GM23248 (cell line): ENCODE data around the gene C9orf72.

Experiments used
- EZH2 ChIP-seq: fragments of 200-600 bp; sonication (generic); IDR thresholded peaks from 2 replicates; pipeline ENCODE4 v1.6.1; 2018; ENCODE audit warnings: antibody characterized with exemption, mild to moderate bottlenecking; ENCODE audit not compliant: insufficient read depth, poor library complexity, severe bottlenecking
- EZH2phosphoT487 ChIP-seq: fragments of 200-600 bp; sonication (generic); IDR thresholded peaks from 2 replicates; pipeline ENCODE4 v1.6.1; 2018; ENCODE audit warnings: antibody characterized with exemption, moderate library complexity, mild to moderate bottlenecking, low read depth; ENCODE audit not compliant: insufficient read depth

DNA sequence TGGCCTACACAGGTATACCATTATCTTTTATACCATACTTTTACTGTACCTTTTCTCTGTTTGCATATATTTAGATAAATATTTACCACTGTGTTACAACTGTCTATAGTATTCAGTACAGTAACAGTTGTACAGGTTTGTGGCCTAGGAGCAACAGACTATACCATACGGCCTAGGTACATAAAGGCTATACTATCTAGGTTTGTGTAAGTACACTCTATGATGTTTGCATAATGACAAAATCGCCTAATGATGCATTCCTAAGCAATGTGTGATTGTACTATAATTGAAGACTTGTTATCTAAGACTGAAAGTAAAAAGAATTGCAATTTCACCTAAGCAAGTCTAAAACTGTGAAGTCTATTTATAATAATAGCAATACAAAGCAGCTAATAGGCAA lies 3.9 kb downstream of the C9orf72 start:
- TF ChIP-seq EZH2phosphoT487 (no peak), EZH2 (no peak)
